ENCODE results near the gene CFB. TPM values are rescaled to one million over a fixed set of nuclear protein-coding genes. Genes with fewer than 3 reads are reported as not detected.
A peak's percentile ranks its signal among the peaks of the same experiment; 100 is the strongest.

The CFB gene
- total and polyA plus RNA-seq, 9 of the 15 experiments (the other 6 are each of a cell fraction or from before 2014, with no cell fraction given), result 0.08 to 0.91 (median 0.22) TPM; not detected in 4

- WGBS (ENCODE audit: insufficient coverage, low coverage, missing lambda C conversion rate), result 46% methylated on average over 3 of the region's 3 CpGs
- H3K9me1 ChIP-seq (ENCODE audit: control insufficient read depth, insufficient read depth, low read length), result peaks cover 3% of the 10 kb centered on the region
- no peak overlapping the region for H3K4me3 ChIP-seq
- H3K27ac ChIP-seq (ENCODE audit: extremely low read depth, low read depth, low read length), result no peak overlapping the region
- TF ChIP-seq NR2C1 (IDR thresholded peaks at IDR 0.05) (no peak), NR2C1 (tag; IDR thresholded peaks at IDR 0.05) (no peak), MBD2 (IDR thresholded peaks at IDR 0.05; ENCODE audit: borderline replicate concordance, low read depth) (no peak), NCOA6 (IDR thresholded peaks at IDR 0.05) (no peak), ZKSCAN8 (CRISPR knock-in tag; IDR thresholded peaks at IDR 0.05) (no peak), ZNF431 (CRISPR knock-in tag; IDR thresholded peaks at IDR 0.05) (no peak), SRSF9 (IDR thresholded peaks at IDR 0.05; ENCODE audit: borderline replicate concordance, low read depth, low read length) (no peak)
- no peaks in the 10 kb centered on the region for H3K9me3 ChIP-seq (replicated peaks; ENCODE audit: control insufficient read depth, insufficient read depth, low read depth, low read length)
- CTCF ChIA-PET (ENCODE audit: low intra/inter-chr PET ratio), result interaction anchor here (0.6 kb wide), 1 partner anchor 32 kb away, joined by 4 read pairs; no protein-coding TSS in a partner anchor
- H3K4me1 ChIP-seq (replicated peaks in 1 of 2; ENCODE audit: control insufficient read depth in 2 of 2, insufficient read depth in 2 of 2, low read length in 2 of 2), result peaks cover 14 to 20% of the 10 kb centered on the region in 2 experiments
- in situ Hi-C loops (cut with MboI) (no loop called here), intact Hi-C loops (cut with micrococcal nuclease) (no loop called here)
- H3K9ac ChIP-seq (ENCODE audit: insufficient read depth in 1 of 2, low read depth in 2 of 2, low read length in 2 of 2), result no peak overlapping the region
- no peaks in the 10 kb centered on the region for H3K36me3 ChIP-seq (ENCODE audit: control insufficient read depth, insufficient read depth, low read length)
- no peaks in the 10 kb centered on the region for H4K20me1 ChIP-seq (replicated peaks; ENCODE audit: control insufficient read depth, insufficient read depth, low read length)
- no peak overlapping the region for H3K4me2 ChIP-seq (ENCODE audit: insufficient read depth, low read length)
- H3K79me2 ChIP-seq (ENCODE audit: control insufficient read depth, insufficient read depth, low read length), result no peaks in the 10 kb centered on the region
- POLR2A ChIA-PET, result interaction anchor here (0.9 kb wide), 1 partner anchor 47 kb away, joined by 4 read pairs; the partner anchor contains the start of gene EHMT2
- no peak for DNase-seq (ENCODE audit: extremely low read depth in 1 of 4, low spot score in 3 of 4)
- no peak for ATAC-seq
- no peak overlapping the region for H2AFZ ChIP-seq (ENCODE audit: low read depth, low read length)
- FAIRE-seq, result no peak
- H3K27me3 ChIP-seq (ENCODE audit: control insufficient read depth in 2 of 2, insufficient read depth in 2 of 2, low read length in 2 of 2), result peaks cover 2 to 26% of the 10 kb centered on the region in 2 experiments; a peak in 3 of 5 replicates
- BruUV-seq (replicated peaks), result no TSS peak
Observed at GRCh38 chr6:31943742-31944141, 2.2 kb upstream of the CFB start.

GRCh38 chr6:31945154-31945506 lies 765 bp upstream of the CFB start:
- in situ Hi-C loops (cut with MboI), result no loop called here

More at GRCh38 chr6:31945154-31945506, 765 bp upstream of the CFB start:
- Histone ChIP-seq H3K79me2 (ENCODE audit: control insufficient read depth, insufficient read depth, low read length) (no peaks in the 10 kb centered on the region), H3K9me3 (replicated peaks; ENCODE audit: control insufficient read depth, insufficient read depth, low read depth, low read length) (no peaks in the 10 kb centered on the region), H3K4me1 (replicated peaks in 1 of 2; ENCODE audit: control insufficient read depth in 2 of 2, insufficient read depth in 2 of 2, low read length in 2 of 2) (peaks cover 20 to 33% of the 10 kb centered on the region in 2 experiments), H3K9ac (ENCODE audit: insufficient read depth in 1 of 2, low read depth in 2 of 2, low read length in 2 of 2) (0 out of 4 replicates have a peak overlapping the region, but pooled peaks of 1 of the 2 experiments have one; percentile 6), H3K27me3 (ENCODE audit: control insufficient read depth in 2 of 2, insufficient read depth in 2 of 2, low read length in 2 of 2) (peaks cover 2 to 26% of the 10 kb centered on the region in 2 experiments; a peak in 3 of 5 replicates), H2AFZ (ENCODE audit: low read depth, low read length) (no peak overlapping the region), H4K20me1 (replicated peaks; ENCODE audit: control insufficient read depth, insufficient read depth, low read length) (no peaks in the 10 kb centered on the region), H3K4me2 (ENCODE audit: insufficient read depth, low read length) (no peak overlapping the region), H3K27ac (ENCODE audit: extremely low read depth, low read depth, low read length) (no peak overlapping the region), H3K36me3 (ENCODE audit: control insufficient read depth, insufficient read depth, low read length) (no peaks in the 10 kb centered on the region), H3K9me1 (ENCODE audit: control insufficient read depth, insufficient read depth, low read length) (peaks cover 7% of the 10 kb centered on the region), H3K4me3 (no peak overlapping the region)
- no peak for TF ChIP-seq ZFP91 (CRISPR knock-in tag; IDR thresholded peaks at IDR 0.05)
- TF ChIP-seq ZNF655 (CRISPR knock-in tag; IDR thresholded peaks at IDR 0.05), result no peak
- TF ChIP-seq ZSCAN29 (IDR thresholded peaks at IDR 0.05), result no peak
- FAIRE-seq, result no peak
- BruUV-seq (replicated peaks), result no TSS peak
- WGBS (ENCODE audit: insufficient coverage, low coverage, missing lambda C conversion rate), result 44% methylated on average over 9 of the region's 9 CpGs
- DNase-seq (ENCODE audit: extremely low read depth in 1 of 4, low spot score in 3 of 4), result no peak
- ChIA-PET POLR2A (interaction anchor here (0.6 to 1.2 kb wide), 3 partner anchors 10 to 187 kb away, joined by 3 to 5 read pairs (median 4); partner anchors contain the start of gene DXO), CTCF (ENCODE audit: low intra/inter-chr PET ratio) (no interaction called here)
- no peak for ATAC-seq
- intact Hi-C loops (cut with micrococcal nuclease), result loop anchor here (5.0 kb wide), 1 partner anchor 43 kb away; the partner anchor contains the start of gene ZBTB12
